ENCODE data around the gene FBXL7. TPM values are rescaled to one million over a fixed set of nuclear protein-coding genes. Genes with fewer than 3 reads are reported as not detected.
A peak's percentile ranks its signal among the peaks of the same experiment; 100 is the strongest.

The FBXL7 gene
- total and polyA plus RNA-seq, 4 donors: 0.24 to 1.4 (median 1.2) TPM

GRCh38 chr5:15794052-15794985 is 294.3 kb downstream of the FBXL7 start:
- H3K4me1 ChIP-seq (ENCODE audit: control insufficient read depth in 4 of 4, insufficient read depth in 4 of 4, low read length in 3 of 4): no peaks in the 10 kb centered on the region
- H3K27ac ChIP-seq (ENCODE audit: low read depth in 1 of 2, low read length in 2 of 2): no peak overlapping the region
- DNase-seq (ENCODE audit: low spot score): no peak
- no peak overlapping the region for H3K4me3 ChIP-seq (ENCODE audit: low read depth in 1 of 3, low read length in 3 of 3)
- no peaks in the 10 kb centered on the region for H3K36me3 ChIP-seq (ENCODE audit: control insufficient read depth in 4 of 4, insufficient read depth in 3 of 4, low read depth in 1 of 4, low read length in 3 of 4)
- no peak overlapping the region for H3K9ac ChIP-seq (ENCODE audit: low read depth in 1 of 2, low read length in 2 of 2)
- no peaks in the 10 kb centered on the region for H3K9me3 ChIP-seq (ENCODE audit: control insufficient read depth in 4 of 4, low read length in 3 of 4)
- TF ChIP-seq RXRA (IDR thresholded peaks at IDR 0.05): no peak
- no peak for TF ChIP-seq TAF1 (conservative IDR thresholded peaks at IDR 0.05)
- no peak for TF ChIP-seq GABPA (IDR thresholded peaks at IDR 0.05 in 1 of 2, conservative IDR thresholded peaks at IDR 0.05 in 1 of 2)
- TF ChIP-seq FOXA1 (IDR thresholded peaks at IDR 0.05): no peak
- TF ChIP-seq HNF4A (conservative IDR thresholded peaks at IDR 0.05): no peak
- TF ChIP-seq HNF4G (IDR thresholded peaks at IDR 0.05): no peak
- peak; percentile 21 for TF ChIP-seq CTCF (IDR thresholded peaks at IDR 0.05; ENCODE audit: low read depth, low read length, missing input control)
- TF ChIP-seq EGR1 (IDR thresholded peaks at IDR 0.05; ENCODE audit: low read depth in 2 of 2): no peak
- no peak for TF ChIP-seq FOXA2 (IDR thresholded peaks at IDR 0.05)
- no peak for TF ChIP-seq ZBTB33 (IDR thresholded peaks at IDR 0.05)
- no peak for TF ChIP-seq NR2F2 (IDR thresholded peaks at IDR 0.05)
- TF ChIP-seq JUND (IDR thresholded peaks at IDR 0.05): no peak
- TF ChIP-seq RAD21 (IDR thresholded peaks at IDR 0.05): peak; percentile 61 to 63
- no peak for TF ChIP-seq REST (IDR thresholded peaks at IDR 0.05)
- no peak for TF ChIP-seq MAX (IDR thresholded peaks at IDR 0.05)
- no peak for TF ChIP-seq ATF3 (IDR thresholded peaks at IDR 0.05)
- TF ChIP-seq SP1 (IDR thresholded peaks at IDR 0.05): no peak
- no peak for TF ChIP-seq YY1 (IDR thresholded peaks at IDR 0.05)
- 47% methylated on average over 6 of the region's 6 CpGs for WGBS
- H3K27me3 ChIP-seq (ENCODE audit: control insufficient read depth in 4 of 4, insufficient read depth in 4 of 4, low read length in 3 of 4): no peaks in the 10 kb centered on the region

Data from liver (tissue), 9 donors.